Activated T-helper 1 cell treated with Interleukin-2 at 50 U/mL for 16 hours (primary cell): ENCODE results near the gene RPH3AL.
"Not testable (repeated sequence)": the region's sequence is repeated elsewhere in the genome, so short reads cannot be mapped to it uniquely, and the experiment has no call there.

Experiments used
- DNase-seq: peaks from one replicate; pipeline ENCODE4 v3.0.0-alpha.2; 2020; ENCODE audit warnings: low read depth

Gene RPH3AL

DNA sequence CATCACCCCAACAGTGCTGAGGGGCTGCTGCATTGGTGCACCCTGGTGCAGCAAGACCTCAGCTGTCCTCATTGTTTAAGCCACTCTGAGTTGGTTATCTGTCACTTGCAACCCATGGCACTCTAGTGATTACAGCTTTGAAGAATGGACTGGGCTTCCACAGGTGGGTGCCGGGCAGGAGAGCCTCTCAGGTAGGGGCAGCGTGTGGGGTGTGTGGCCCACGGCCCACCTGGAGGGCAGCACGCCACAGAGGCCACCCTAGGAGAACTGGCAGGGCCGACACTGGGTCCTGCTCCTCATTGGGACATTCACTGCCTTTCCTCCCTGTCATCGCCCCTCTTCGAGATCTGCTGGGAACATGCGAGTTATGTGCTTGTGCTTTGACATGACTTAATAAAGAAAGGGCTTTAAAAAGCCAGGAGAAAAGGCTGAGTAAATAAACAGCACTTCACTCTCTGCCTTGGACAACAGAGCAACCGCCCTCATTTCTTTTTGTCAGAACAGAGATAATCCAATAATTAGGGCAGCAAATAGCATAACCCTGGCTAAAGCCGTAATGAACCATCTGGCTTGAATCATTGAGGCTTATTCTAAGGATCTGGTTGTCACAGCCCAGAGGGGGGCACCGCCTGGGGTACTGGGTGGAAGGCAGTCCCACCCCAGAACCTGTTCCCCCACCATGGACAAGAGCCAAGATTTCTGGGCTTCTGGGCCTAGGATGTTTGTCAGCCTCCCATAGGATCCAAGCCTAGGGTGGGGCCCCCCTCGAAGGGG lies 174.1 kb downstream of the RPH3AL start:
- no peak for DNase-seq

DNA sequence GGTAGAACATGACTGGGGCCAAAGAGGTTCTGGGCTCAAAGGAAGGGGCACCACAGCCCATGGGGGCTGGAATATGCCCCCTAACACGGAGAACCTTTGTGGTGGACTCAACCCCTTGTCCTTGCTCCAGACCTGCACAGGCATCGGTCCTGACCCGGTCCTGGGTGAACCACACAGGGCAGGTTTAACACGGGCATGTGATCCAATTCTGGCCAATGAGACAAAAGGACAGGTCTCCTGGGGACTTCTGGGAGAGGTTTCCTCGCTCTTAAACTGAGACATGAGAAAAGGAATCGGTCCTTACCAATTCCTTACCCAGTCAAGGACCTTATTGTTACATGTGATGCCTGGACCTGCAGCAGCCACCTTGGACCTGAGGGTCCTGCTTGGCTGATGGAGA lies 174.8 kb downstream of the RPH3AL start:
- DNase-seq = no peak

DNA sequence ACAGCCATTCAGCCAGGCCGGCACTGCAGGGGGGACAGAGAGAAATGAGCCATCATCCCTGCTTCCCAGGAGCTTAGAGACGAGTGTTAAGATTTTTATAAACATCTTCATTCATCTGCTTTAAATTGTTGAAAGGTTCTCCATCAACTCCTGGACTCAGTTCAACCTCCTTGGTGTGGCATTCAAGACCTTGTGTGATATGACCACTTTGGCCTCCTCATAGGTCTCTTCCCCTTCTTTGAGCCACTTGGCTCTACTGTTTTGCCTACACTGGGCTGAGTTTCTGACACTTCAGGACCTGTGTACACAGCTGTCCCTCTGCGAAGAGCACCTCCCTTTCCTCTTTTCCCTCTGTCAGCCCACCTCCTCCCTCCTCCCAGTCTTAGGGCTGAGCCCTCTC lies 175.5 kb downstream of the RPH3AL start:
- no peak for DNase-seq

DNA sequence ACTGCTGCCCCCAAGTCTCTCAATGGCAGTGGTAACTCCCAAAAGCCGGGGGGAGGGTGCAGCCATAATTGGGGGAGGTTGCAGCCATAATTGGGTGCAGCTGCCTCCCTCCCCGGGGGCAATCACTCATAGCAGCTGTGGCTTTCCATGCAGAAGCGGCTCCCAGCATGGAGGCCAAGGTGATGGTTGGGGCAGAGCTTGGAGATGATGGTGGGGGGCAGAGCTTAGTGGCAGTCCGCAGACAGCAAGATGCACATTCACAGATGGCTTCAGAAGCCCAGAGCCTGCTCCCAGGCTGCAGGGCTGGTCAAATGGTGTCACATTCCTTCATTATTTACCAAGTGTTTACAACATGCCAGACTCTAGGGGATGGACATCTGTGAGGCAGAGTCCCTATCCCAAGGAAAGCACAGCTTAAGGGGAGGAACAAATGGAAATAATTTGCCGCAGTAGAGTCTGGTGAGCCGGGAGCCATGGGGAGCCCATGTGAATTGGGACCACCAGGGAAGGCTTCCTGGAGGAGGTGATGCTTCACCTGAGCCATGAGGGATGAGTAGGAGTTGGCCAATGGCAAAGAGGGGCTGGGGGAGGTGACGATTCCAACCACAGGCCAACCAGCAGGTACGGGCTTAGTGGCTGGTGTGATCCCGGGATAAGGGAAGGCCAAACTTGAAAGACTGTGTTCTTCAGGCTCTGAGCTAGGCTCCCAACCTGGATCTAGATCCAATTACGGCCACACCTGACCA lies 179.3 kb downstream of the RPH3AL start:
- DNase-seq = no peak

DNA sequence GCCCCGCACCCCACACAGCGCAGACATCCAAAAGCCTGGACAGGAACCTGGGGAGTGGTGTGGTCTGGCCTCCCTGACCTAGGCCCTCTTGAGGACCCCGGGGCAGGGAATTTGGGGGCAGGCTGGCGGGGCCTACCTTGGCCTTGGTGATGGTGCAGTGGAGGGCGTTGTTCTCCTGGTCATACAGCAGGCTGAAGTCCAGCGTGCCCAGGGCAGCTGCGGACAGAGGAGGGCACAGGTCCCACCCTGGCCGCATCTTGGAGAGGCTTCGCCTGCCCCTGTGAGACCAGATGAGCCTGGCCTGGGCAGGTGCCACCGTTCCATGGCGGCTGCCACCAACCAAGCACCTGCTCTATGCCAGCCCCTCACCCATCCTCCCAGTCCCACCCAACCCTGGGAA lies 180.2 kb downstream of the RPH3AL start:
- DNase-seq = no peak

DNA sequence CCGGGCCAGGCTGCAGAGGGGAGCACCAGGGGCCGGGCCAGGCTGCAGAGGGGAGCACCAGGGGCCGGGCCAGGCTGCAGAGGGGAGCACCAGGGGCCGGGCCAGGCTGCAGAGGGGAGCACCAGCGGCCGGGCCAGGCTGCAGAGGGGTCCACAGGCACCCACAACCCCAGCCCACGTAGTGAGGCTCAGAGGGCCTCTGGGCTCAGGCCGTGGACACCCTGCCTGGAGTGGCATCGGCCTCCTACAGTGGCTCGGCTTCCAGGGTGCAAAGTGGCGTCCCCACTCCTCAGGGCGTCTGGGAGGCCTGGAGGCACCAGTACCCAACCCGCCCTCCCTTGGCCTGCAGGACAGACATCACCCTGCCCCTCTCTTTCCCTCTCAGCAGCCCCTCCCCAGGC lies 180.7 kb downstream of the RPH3AL start:
- DNase-seq = no peak

DNA sequence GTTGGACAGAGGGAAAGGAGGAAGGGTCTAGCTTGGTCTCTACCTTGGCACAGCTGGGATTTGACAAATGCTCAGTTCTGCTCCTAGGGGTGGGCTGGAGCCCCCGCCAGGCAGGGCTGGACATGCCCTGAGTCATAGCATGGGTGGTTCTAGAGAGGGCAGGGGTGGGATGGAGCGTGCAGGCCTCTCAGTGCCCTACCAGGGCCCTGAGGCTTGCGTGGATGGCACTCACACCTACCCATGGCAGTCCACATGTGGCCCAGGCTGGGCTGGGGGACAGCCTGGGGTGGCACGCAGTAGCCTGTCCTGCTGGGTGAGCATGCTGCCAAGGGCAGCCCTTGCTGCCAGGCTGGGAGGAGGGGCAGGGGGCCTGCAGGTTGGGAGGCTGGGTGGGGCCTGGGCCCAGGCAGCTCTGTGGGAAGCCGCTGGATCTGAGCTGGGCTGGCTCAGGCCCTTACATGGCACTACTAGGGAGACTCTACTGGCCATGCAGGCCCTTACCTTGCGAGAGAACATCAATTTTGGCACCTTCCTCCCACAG lies 182.4 kb downstream of the RPH3AL start:
- DNase-seq = no peak

DNA sequence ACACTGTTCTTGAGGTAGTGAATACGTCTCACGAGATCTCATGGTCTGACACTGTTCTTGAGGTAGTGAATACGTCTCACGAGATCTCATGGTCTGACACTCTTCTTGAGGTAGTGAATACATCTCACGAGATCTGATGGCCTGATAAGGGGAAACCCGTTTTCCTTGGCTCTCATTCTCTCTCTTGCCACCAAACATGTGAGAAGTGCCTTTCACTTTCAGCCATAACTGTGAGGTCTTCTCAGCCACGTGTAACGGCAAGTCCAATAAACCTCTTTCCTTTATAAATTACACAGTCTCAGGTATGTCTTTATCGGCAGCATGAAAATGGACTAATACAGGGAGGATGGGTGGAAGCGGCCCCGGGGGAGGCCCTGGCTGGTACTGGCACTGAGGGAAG lies 184.0 kb downstream of the RPH3AL start:
- not testable (repeated sequence) for DNase-seq

DNA sequence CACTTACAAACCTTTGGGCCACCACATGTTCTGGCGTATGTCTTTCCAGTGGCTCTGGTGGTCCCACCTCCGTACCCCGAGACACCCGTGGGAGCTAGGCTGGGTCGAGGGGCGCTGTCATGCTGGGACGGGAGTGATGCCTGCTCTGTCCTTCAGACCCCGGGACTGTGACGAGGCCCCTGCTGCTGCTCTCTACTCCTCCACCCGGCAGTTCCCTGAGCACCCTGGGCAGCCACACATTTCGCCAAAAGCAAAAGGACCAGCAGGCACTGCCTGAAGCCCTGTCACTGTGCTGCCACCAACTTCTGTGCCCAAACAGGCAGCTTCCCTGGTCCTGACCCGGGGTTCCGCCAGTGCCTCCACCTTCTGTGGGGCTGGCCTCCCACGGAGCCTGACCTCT lies 186.7 kb downstream of the RPH3AL start:
- no peak for DNase-seq

DNA sequence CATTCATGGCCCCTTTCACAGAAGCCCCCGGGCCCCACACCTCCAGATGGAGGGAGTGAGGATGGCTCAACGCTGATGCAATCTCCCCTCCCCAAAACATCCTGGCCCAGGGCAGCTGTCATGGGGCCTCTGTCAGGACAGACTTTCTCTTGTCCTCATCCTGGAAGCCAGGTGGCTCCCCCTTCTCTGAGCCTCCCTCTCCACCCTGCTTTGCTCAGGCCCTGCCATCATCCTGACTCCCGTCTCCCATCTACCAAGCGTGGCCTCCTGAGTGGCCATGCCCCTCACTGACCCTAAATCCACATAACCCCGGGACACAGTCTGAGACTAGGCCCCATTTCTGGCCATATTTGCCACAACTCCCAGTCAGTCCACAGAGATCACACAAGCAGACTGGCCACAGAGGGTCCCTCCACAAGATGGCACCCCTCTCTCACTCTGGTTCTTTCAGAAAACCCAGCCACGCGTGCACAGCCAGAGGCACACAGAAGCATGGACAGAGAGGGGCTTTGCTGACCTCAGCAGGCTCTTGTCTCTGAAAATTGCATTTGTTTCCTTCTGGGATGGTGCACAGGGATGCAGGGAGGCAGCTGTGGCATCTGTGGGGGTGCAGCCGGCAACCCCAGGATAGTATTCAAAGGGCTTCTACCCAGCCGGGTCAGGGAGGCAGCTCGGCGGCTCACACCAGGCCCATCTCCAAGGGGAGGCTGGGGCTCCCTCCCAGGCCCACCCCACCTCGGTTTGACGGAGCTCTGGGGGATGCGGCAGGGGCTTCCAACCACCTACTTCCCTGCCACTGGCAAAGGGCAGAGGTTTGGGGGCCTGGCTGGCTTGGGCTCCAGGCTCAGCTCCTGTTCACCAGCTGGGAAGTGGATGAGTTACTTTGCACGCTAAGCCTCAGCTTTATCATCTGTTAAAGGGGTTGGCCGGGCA lies 188.0 kb downstream of the RPH3AL start:
- DNase-seq = no peak

DNA sequence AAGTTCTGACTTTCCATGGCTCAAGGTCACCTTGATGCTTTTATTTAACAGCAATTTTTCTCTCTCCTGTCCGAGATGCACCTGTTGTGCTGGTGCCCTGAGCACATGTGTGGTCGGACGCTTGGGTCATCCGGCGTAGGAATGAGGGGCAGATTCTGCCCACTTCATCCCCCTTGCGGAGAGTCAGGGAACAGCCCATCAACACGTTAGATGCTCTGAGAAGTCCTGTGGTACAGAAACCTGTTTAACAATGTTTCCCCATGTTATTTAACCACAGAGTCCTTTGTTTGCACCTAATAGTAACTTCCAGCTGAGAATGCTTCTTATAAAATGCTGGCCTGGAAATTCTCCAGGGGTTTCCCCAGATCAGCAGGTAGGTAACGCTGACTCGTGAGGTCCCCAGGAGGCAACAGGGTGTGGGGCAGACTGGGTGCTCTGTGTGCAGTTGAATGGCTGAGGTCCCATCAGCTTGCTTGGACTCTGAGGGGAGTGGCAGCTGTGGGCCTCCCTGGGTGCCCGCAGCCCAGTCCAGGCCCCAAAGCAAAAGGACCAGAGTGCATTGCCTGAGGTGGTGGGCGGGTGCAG lies 189.0 kb downstream of the RPH3AL start:
- DNase-seq = no peak

DNA sequence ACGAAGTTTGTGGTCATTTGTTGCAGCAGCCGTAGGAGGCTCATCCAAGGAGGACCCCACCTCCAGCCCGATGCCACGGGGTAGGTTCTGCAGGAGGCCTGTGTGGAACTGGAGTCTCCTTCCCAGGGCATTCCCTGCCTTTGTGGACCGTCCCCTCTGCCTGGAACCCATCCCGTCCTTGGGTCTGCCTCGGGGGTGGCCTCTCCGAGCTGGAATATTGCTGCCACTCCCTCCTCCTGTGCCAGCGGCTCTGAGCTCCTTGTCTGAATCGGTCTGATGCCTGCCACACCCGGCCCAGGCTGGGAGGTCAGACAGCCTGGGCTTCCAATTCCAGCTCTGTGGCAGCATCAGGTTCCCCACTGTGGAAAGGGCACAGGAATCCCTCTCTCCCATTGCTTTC lies 189.9 kb downstream of the RPH3AL start:
- no peak for DNase-seq
